Liver (tissue), 9 donors: ENCODE measurements around the gene B3GNT5. TPM values are rescaled to one million over a fixed set of nuclear protein-coding genes. Genes with fewer than 3 reads are reported as not detected.

ENCODE experiments used
- DNase-seq: peaks from one replicate; pipeline ENCODE4 v3.0.0-alpha.2; 2017; ENCODE audit warnings: low spot score
- H3K27ac ChIP-seq, 2 donors: one replicate each; pipeline ENCODE4 v1.7.0; 2013; ENCODE audit warnings: inconsistent platforms in 2 of 2, low read length in 2 of 2, control low read depth in 1 of 2, low read depth in 1 of 2, mild to moderate bottlenecking in 1 of 2
- H3K27me3 ChIP-seq, 4 donors: one replicate each; pipeline versions ENCODE4 v1.6.1 to v1.7.0; 2013; ENCODE audit warnings: low read length in 3 of 4, inconsistent platforms in 1 of 4, mild to moderate bottlenecking in 1 of 4, moderate library complexity in 1 of 4; ENCODE audit not compliant: control insufficient read depth in 4 of 4, insufficient read depth in 4 of 4
- H3K36me3 ChIP-seq, 4 donors: one replicate each; pipeline versions ENCODE4 v1.6.1 to v1.7.0; 2013; ENCODE audit warnings: low read length in 3 of 4, mild to moderate bottlenecking in 3 of 4, low read depth in 1 of 4, moderate library complexity in 1 of 4; ENCODE audit not compliant: control insufficient read depth in 4 of 4, insufficient read depth in 3 of 4
- H3K4me1 ChIP-seq, 4 donors: one replicate each; pipeline versions ENCODE4 v1.6.1 to v1.7.0; 2013; ENCODE audit warnings: low read length in 3 of 4, mild to moderate bottlenecking in 3 of 4, moderate library complexity in 1 of 4; ENCODE audit not compliant: control insufficient read depth in 4 of 4, insufficient read depth in 4 of 4
- H3K4me3 ChIP-seq, 3 donors: one replicate each; pipeline versions ENCODE4 v1.6.1 to v1.7.0; 2013; ENCODE audit warnings: low read length in 3 of 3, control low read depth in 1 of 3, low read depth in 1 of 3, mild to moderate bottlenecking in 1 of 3
- H3K9ac ChIP-seq, 2 donors: one replicate each; pipeline ENCODE4 v1.7.0; 2013; ENCODE audit warnings: low read length in 2 of 2, mild to moderate bottlenecking in 2 of 2, moderate library complexity in 2 of 2, control low read depth in 1 of 2, low read depth in 1 of 2
- H3K9me3 ChIP-seq, 4 donors: one replicate each; pipeline versions ENCODE4 v1.6.1 to v1.7.0; 2013; ENCODE audit warnings: low read length in 3 of 4; ENCODE audit not compliant: control insufficient read depth in 4 of 4
- ATF3 ChIP-seq: IDR thresholded peaks from 2 replicates; pipeline ENCODE4 v1.6.1; 2016; ENCODE audit warnings: antibody characterized with exemption
- CTCF ChIP-seq: fragments of 150-350 bp; IDR thresholded peaks from 2 replicates; pipeline ENCODE4 v1.5.1; 2017; ENCODE audit warnings: improper control_type of control experiment, low read depth, low read length; ENCODE audit not compliant: missing input control
- EGR1 ChIP-seq, 2 donors: IDR thresholded peaks; 2 replicates each; pipeline ENCODE4 v1.6.1; 2016 to 2018; ENCODE audit warnings: antibody characterized with exemption in 2 of 2, low read depth in 2 of 2
- HNF4A ChIP-seq, 2 donors: conservative IDR thresholded peaks; 2 replicates each; pipeline ENCODE4 v1.6.1; 2016; ENCODE audit warnings: antibody characterized with exemption in 2 of 2, mild to moderate bottlenecking in 2 of 2
- HNF4G ChIP-seq: IDR thresholded peaks from 2 replicates; pipeline ENCODE4 v1.6.1; 2016; ENCODE audit warnings: antibody characterized with exemption
- JUND ChIP-seq, 2 donors: IDR thresholded peaks; 2 replicates each; pipeline ENCODE4 v1.6.1; 2016; ENCODE audit warnings: antibody characterized with exemption in 2 of 2
- NR2F2 ChIP-seq: IDR thresholded peaks from 2 replicates; pipeline ENCODE4 v1.6.1; 2016; ENCODE audit warnings: antibody characterized with exemption
- REST ChIP-seq: IDR thresholded peaks from 2 replicates; pipeline ENCODE4 v1.6.1; 2016; ENCODE audit warnings: antibody characterized with exemption, mild to moderate bottlenecking
- RXRA ChIP-seq, 2 donors: IDR thresholded peaks; 2 replicates each; pipeline ENCODE4 v1.6.1; 2017 to 2018; ENCODE audit warnings: antibody characterized with exemption in 2 of 2, mild to moderate bottlenecking in 1 of 2
- TAF1 ChIP-seq: conservative IDR thresholded peaks from 2 replicates; pipeline ENCODE4 v1.6.1; 2016; ENCODE audit warnings: antibody characterized with exemption, mild to moderate bottlenecking
- YY1 ChIP-seq: IDR thresholded peaks from 2 replicates; pipeline ENCODE4 v1.6.1; 2016; ENCODE audit warnings: antibody characterized with exemption, mild to moderate bottlenecking
- WGBS: extraction: QIAGEN DNeasy Blood & Tissue Kit; methylation state at CpG from one replicate; pipeline ENCODE4 v1.1.7; 2013; 5-methylcytosine and 5-hydroxymethylcytosine counted together
- polyA plus RNA-seq, 2 donors: library from polyadenylated mRNA; stranded (reverse) in 1 of 2; unstranded in 1 of 2; fragments of 200-250 nt in 1 of 2; fragments of >200 nt in 1 of 2; fragmentation: Nextera tagmentation in 1 of 2; extraction: Ambion mirVana in 1 of 2; gene quantifications; one replicate each; pipeline versions ENCODE4 v1.2.1 to v1.2.3, GENCODE V29; 2013 to 2015
- total RNA-seq, 2 donors: library from RNA; depleted of rRNA; stranded (reverse); fragments of >200 nt; gene quantifications; one replicate each; pipeline ENCODE4 v1.2.3, GENCODE V29; 2014
- donor health status: healthy.
- donor health status: healthy.
- donor health status: healthy.
- donor health status: healthy.
- donor health status: healthy.

Gene B3GNT5
- total and polyA plus RNA-seq, 4 donors, result 0.22 to 1.8 (median 0.53) TPM

GRCh38 chr3:183203670-183204069 is 49.4 kb upstream of the B3GNT5 start (continued):
- no peak for TF ChIP-seq CTCF
- no peak for TF ChIP-seq RXRA (IDR thresholded peaks at IDR 0.05)
- TF ChIP-seq TAF1, result no peak
- no peak for TF ChIP-seq HNF4G
- no peak for TF ChIP-seq EGR1 (IDR thresholded peaks at IDR 0.05; ENCODE audit: low read depth in 2 of 2)
- no peak for TF ChIP-seq HNF4A (conservative IDR thresholded peaks at IDR 0.05)

GRCh38 chr3:183208260-183208659 is 44.8 kb upstream of the B3GNT5 start:
- WGBS, result 78% methylated on average over 2 of the region's 2 CpGs
- no peaks in the 10 kb centered on the region for H3K36me3 ChIP-seq
- TF ChIP-seq NR2F2, result no peak
- no peak overlapping the region for H3K4me3 ChIP-seq
- no peak overlapping the region for H3K9ac ChIP-seq
- DNase-seq, result no peak
- H3K27ac ChIP-seq, result no peak overlapping the region
- peaks cover 0 to 12% (median 2%) of the 10 kb centered on the region in 4 donors for H3K4me1 ChIP-seq
- peaks cover 0 to 2% (median 0%) of the 10 kb centered on the region in 4 donors for H3K9me3 ChIP-seq
- H3K27me3 ChIP-seq, result no peaks in the 10 kb centered on the region

DNA sequence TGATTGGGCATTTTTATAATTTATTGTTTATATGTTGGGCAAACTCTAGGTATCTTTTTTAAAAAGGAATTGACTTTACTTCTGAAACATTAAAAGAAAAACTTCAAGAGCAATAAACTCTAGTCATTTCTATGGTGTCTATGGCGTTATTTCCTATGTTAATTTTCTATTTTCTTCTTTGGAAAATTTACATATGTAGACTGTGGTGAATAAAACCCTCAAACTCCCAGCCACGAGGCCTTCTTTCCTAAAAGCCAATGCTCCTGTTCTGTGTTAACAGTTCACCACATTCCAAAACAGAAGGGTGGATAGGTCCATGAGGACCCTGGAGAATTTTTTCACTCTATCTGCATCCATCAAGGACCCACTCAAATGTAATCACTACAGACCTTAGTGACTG is 44.3 kb upstream of the B3GNT5 start:
- TF ChIP-seq YY1, result no peak
- no peak for TF ChIP-seq ATF3
- no peak for TF ChIP-seq REST
- no peak for TF ChIP-seq CTCF
- TF ChIP-seq JUND (IDR thresholded peaks at IDR 0.05), result no peak
- TF ChIP-seq HNF4A (conservative IDR thresholded peaks at IDR 0.05), result no peak
- no peaks in the 10 kb centered on the region for H3K9me3 ChIP-seq
- WGBS, result 88% methylated on average over 2 of the region's 2 CpGs

More for the DNA sequence above, 44.3 kb upstream of the B3GNT5 start:
- Histone ChIP-seq H3K4me3 (no peak overlapping the region), H3K27ac (no peak overlapping the region), H3K4me1 (peaks cover 0 to 12% (median 2%) of the 10 kb centered on the region in 4 donors), H3K36me3 (no peaks in the 10 kb centered on the region), H3K27me3 (no peaks in the 10 kb centered on the region), H3K9ac (no peak overlapping the region)
- DNase-seq, result no peak
